ENCODE data around the gene FAIM. TPM values are rescaled to one million over a fixed set of nuclear protein-coding genes. Genes with fewer than 3 reads are reported as not detected.
"Not testable (repeated sequence)": the region's sequence is repeated elsewhere in the genome, so short reads cannot be mapped to it uniquely, and the experiment has no call there.

Gene FAIM
- total RNA-seq, 1 experiment from 2014 or later: 11.0 TPM

- H2AK5ac ChIP-seq (ENCODE audit: insufficient read length, low read length); H3K4me1 Mint-ChIP-seq; H3K79me2 ChIP-seq (ENCODE audit: insufficient read depth, low read length); H2BK120ac ChIP-seq (ENCODE audit: low read depth, low read length, poor library complexity, severe bottlenecking); H3K18ac ChIP-seq (ENCODE audit: insufficient read length, low read depth, low read length); H3T11ph ChIP-seq (ENCODE audit: low read length); H3K23ac ChIP-seq (ENCODE audit: insufficient read length, low read depth, low read length); H4K8ac ChIP-seq (replicated peaks; ENCODE audit: insufficient read length, low read depth, low read length); H2BK5ac ChIP-seq (ENCODE audit: insufficient read length, low read length); H3K14ac ChIP-seq (ENCODE audit: insufficient read depth, low read length); H3K9me3 Mint-ChIP-seq; DNase-seq; H2BK15ac ChIP-seq (ENCODE audit: low read depth, low read length); H3K56ac ChIP-seq (ENCODE audit: insufficient read length, low read depth, low read length); H4K91ac ChIP-seq (ENCODE audit: insufficient read length, low read depth, low read length); H3K23me2 ChIP-seq (ENCODE audit: insufficient read length, low read depth, low read length, poor library complexity, severe bottlenecking); H3K4me2 ChIP-seq (ENCODE audit: insufficient read depth, insufficient read length, low read length); H2AFZ ChIP-seq (ENCODE audit: low read length); H3K9ac ChIP-seq (ENCODE audit: extremely low read depth, insufficient read length, low read length); H2BK12ac ChIP-seq (ENCODE audit: insufficient read length, low read depth, low read length); H3K4me1 ChIP-seq (ENCODE audit: insufficient read depth, low read length); H3K27ac ChIP-seq (ENCODE audit: insufficient read length, low read depth, low read length); H4K20me1 ChIP-seq (ENCODE audit: control insufficient read depth, insufficient read depth, insufficient read length); H3K79me1 ChIP-seq (ENCODE audit: insufficient read depth, low read depth, low read length, poor library complexity, severe bottlenecking); H3K4me3 Mint-ChIP-seq; H4K5ac ChIP-seq (ENCODE audit: insufficient read length, low read depth, low read length); H3K4ac ChIP-seq (ENCODE audit: low read depth, low read length); H3K27me3 ChIP-seq (ENCODE audit: insufficient read depth, low read length); H3K27ac Mint-ChIP-seq; H2BK20ac ChIP-seq (ENCODE audit: low read depth, low read length, poor library complexity, severe bottlenecking); H3K27me3 Mint-ChIP-seq (ENCODE audit: low read depth); H3K9me3 ChIP-seq (ENCODE audit: control insufficient read depth, low read depth, low read length): not testable (repeated sequence)
- H3K36me3 Mint-ChIP-seq (ENCODE audit: insufficient read depth in 1 of 3, low read depth in 3 of 3): peaks cover 11 to 27% (median 17%) of the 10 kb centered on the region in 3 experiments
- no CpG with 5 or more reads among the region's 2 CpGs for WGBS (ENCODE audit: extremely low coverage, insufficient read length, low lambda C conversion rate)
These were observed 42.3 kb upstream of the FAIM start for GRCh38 chr3:138566293-138566692.

Data from H9 (cell line).